HG02981 (cell line): ENCODE measurements around the gene FAM240B.

Experiments used
- ATAC-seq: cut with Tn5 transposase; IDR thresholded peaks from one replicate; pipeline ENCODE4 v1.9.1; 2021; ENCODE audit warnings: mild to moderate bottlenecking, moderate library complexity; ENCODE audit not compliant: unreplicated experiment

The FAM240B gene

DNA sequence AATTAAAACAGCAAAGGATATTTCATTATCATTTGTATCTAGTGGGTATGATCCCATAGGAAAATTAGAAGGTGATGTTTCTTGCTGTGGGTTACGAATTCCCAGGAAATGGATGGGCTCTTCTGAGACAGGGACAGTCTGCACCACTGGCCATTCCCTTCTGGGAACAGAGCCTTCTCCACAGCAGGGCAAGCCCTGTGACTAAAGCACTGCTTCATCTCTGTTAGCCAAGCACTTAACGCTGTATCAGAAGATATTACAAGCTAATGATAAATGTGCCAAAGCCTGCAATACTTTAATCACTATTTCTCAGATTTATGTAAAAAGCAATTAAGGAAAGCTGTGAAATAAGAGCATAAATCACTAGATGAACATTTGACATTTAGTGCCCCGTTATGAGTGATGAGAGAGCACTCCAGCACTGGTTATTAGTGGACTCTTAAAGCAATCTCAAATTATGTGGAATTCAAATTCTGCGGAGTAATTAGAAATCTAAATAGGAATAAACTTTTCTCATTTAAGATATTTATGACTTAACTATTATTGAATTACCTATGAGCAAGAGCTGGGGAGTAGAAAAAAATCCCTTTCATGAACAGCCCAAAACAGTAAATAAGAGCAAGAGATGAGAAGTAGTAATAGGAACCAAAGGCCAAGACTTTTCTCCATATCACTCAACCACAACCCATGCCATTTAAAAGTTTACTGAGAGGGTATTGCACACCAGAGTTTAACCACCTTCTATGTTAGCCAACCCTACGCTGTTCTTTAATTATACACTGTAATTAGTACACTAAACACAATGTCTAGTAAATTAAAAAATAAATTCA is 49.2 kb downstream of the FAM240B start:
- ATAC-seq: no peak

DNA sequence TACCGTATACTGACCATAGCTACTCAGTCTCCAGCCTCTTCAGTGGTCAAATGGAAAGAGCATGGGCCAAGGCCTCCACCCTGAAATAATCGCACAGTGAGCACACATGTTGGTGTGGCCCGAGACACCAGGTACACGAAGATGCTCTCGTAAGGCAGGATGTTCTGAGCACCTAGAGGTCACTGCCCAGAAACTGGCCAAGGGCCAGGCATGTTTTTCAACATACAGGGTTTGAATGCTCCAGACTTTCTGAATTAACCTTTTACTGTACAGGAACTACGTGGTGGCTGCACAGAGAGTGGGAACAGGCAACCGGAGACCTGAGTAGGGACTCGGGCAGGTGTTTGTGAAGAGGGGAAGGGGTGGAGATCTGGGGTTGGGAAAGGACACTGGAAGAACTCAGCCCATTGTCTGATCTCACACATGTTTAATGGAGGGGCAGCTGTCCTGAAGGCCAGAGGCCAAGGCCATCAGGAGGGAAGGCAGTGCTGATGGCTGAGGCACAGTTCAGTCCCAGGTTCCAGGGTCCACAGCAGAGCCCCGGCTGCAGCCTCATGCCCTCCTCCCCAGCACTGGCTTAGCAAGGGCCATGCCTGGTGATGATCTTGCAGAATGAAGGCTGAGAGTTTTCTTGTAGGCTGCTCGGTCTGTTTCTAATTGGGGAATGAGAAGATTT is 51.0 kb downstream of the FAM240B start:
- ATAC-seq: no peak

DNA sequence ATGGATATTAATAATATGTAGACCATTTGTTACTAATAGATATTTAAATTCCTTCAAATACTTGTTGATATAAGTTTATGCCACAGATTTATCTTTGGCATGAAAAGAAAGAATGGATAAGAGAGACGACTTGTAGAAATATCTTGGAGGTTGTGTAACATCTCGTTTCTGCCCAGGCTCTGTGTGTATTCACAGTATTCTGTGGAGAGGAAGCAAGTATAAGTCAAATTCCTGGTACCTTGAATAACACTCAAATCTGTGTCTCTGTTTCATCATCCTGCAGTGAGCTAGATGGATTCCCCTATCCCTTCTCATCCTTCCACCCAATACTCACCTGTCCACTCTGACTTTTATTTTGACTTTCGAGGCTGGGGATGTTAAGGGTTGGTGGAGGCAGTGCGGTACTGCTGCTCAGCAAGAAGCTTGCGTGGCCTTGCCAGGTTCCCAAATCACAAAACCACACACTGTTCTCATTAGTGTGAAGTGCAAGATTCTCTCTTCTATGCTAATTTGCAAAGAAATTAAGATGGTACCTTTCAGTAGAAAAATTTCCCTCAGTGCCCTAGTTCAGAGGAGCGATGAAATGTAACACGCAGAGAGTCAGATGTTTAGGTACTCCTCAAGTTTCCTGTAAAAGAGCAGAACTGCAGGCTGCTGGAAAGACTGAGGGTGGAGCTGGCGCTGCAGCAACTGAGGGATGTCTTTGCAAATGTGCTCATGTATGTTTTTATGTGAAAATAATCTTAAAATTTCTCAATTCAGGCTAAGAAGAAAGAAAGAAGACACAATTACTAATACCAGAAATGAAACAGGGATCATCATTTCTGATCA is 57.0 kb downstream of the FAM240B start:
- no peak for ATAC-seq

DNA sequence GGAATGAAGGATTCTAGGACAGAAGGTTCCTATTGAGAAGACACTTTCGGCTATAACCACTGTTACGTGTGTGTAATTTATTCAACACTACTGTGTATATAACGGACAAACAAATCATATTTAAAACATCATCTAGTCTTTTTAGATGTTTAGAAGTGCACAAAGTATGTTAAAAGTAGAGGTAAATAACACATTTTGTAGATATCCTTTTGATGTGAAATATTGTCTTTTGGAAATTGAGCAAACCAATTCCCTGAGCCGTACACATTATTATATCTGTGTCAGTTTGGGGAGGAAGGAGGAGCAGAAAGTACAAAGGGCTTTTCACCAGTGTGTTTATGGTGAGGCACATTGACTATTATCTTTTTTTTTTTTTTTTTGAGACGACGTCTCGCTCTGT is 60.4 kb downstream of the FAM240B start:
- no peak for ATAC-seq

DNA sequence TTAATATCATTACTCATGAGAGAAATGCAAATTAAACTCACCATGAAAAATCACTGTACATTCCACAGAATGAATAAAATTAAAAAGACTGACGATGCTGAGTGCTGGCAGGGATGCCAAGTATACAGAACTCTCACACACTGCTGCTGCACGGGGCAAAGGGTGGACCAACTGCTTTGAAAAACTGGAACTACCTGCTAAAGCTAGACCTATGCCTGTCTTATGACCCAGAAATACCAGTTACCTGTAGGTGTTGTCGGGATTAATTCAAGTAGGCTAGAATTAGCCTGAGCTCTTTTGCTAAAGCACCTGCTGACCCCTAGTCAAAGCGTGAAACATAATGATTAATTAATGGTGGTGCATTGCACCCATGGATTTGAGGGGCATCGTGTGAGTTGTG is 63.0 kb downstream of the FAM240B start:
- ATAC-seq: no peak

DNA sequence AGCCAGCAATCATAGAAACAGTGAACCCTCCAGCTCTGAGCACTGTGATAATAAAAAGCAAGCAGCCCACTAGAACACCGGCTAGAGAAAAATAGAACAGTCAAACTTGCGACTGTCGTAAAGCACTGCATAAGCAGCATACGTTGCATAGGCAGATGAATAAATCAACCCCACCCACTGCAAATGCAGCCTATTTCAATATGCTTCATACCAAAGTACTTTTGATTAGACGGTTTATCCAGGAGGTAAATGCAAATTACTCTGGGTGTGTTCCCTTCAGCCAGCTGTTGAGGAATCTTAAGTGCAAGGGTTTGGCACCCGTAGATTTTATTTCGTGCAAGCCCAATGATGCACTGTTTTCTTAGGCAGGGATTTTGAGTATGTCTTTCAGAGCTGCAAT is 67.4 kb downstream of the FAM240B start:
- no peak for ATAC-seq

DNA sequence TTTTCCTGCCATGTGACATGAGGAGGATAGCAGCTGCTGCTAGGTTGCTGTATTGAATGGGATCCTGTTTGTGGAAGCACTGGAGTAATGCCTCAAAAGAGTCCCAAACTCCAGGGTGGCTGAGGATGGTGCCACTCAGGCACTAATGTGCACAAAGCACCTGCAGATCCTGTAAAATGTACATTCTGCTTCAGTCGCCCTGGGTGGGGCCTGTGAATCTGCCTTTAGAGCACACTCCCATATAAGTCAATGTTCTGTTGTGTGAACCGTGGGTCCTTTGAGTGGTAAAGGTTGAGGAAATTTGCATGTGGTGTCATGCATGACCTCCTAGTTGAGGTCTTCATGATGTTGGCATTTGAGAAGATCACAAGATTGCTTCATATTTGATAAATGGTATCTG is 67.9 kb downstream of the FAM240B start:
- no peak for ATAC-seq

DNA sequence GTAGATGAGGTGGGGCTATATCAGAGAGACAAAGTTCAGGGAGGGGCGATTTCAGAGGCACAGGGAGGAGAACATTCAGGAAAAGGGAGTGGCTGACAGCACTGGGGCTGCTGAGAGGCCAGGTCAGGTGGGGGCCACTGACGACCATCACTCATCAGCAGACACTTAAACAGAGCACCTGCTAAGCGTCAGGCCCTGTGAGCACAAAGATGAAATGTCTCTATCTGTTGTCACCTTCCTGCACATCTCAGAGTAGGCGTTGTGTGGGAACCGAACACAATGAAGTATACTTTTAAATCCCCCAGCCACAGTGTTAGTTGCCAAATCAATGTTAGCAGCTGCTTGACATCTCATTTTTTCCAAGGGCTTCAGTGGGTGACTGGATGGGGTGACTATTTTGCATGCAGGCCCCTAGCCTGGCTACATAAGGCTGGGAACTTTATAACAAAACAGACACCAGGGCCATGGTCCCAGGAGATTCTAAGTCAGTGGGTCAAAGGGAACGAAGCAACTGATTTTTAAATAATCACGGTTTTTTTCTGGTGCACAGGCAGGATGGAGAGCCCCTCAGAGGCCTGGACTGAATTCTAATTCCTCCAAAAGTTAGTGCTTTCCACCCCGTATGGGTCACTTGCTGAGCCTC is 68.4 kb downstream of the FAM240B start:
- ATAC-seq: no peak

DNA sequence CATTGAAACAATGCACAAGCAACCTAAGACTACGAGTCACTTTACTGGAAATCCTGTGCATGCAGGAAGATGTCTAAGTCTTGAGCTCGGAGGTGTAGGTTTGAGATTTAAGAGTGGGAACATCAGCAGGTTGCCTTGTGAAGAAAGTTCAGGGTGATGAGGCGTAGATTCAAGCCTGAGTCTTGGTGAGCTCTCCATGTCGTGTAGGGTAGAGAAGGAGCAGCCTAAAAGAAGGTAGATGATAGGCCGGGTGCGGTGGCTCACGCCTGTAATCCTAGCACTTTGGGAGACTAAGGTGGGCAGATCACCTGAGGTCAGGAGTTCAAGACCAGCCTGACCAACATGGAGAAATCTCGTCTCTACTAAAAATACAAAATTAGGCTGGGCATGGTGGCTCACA is 69.4 kb downstream of the FAM240B start:
- ATAC-seq: no peak

DNA sequence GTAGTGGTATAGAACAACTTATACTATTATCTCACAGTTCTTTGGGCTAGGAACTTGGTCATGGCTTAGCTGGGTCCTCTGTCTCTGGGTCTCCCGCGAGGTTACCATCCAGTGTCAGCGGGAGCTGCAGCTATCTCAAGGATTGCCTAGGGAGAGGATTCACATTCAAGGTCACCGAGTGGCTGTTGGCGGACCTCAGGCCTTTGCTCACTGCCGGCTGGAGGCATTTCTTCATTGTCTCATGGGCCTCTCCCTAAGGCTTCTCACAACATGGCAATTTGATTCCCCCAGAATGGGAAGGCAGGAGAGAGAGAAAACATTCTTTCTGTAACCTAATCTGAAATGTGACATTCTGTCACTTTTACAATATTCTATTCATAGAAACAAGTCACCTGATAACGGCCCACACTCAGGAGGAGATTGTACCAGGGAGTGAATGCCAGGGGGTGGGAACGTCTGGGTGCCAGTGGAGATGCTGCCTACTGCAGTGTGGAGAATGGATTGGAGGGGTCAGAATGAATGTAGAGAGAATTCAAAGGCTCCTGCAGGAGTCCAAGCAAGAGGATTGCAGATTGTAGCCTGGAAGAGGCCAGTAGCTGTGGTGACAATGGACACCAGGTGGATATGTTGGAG is 70.1 kb downstream of the FAM240B start:
- no peak for ATAC-seq

DNA sequence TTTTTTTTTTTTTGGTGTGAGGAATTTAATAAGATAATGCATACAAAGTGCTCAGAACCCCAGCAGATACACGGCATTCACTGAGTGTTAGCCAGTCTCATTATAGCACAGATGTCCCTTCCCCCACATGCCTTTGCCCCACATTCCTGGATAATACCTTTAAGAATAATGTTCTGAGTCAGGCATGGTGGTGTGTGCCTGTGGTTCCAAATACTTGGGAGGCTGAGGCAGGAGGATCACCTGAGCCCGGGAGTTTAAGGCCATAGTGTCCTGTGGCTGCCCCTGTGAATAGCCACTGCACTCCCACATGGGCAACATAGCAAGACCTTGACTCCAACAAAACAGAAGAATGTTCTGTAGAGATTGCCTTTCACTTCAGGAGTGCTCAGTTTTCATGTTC is 75.3 kb downstream of the FAM240B start:
- ATAC-seq: no peak
